Thyroid gland (tissue), 4 donors: Measurements from ENCODE around the gene RNF149.

Experiments
- POLR2A ChIP-seq, 2 donors: fragments of 450-650 bp; IDR thresholded peaks; one replicate each; pipeline ENCODE4 v1.6.1; 2017; ENCODE audit warnings: antibody characterized with exemption in 2 of 2, mild to moderate bottlenecking in 2 of 2, moderate library complexity in 1 of 2
- TF ChIP-seq, protein P1 (sequence below), 6 experiments: fragments of 200-600 bp in 3 of 6; fragments of 450-650 bp in 3 of 6; sonication (generic) in 3 of 6; IDR thresholded peaks; one replicate each; pipeline ENCODE4 v1.5.1; 2016 to 2019; ENCODE audit warnings: antibody characterized with exemption in 6 of 6, mild to moderate bottlenecking in 2 of 6, inconsistent platforms in 1 of 6, moderate library complexity in 1 of 6

DNA sequence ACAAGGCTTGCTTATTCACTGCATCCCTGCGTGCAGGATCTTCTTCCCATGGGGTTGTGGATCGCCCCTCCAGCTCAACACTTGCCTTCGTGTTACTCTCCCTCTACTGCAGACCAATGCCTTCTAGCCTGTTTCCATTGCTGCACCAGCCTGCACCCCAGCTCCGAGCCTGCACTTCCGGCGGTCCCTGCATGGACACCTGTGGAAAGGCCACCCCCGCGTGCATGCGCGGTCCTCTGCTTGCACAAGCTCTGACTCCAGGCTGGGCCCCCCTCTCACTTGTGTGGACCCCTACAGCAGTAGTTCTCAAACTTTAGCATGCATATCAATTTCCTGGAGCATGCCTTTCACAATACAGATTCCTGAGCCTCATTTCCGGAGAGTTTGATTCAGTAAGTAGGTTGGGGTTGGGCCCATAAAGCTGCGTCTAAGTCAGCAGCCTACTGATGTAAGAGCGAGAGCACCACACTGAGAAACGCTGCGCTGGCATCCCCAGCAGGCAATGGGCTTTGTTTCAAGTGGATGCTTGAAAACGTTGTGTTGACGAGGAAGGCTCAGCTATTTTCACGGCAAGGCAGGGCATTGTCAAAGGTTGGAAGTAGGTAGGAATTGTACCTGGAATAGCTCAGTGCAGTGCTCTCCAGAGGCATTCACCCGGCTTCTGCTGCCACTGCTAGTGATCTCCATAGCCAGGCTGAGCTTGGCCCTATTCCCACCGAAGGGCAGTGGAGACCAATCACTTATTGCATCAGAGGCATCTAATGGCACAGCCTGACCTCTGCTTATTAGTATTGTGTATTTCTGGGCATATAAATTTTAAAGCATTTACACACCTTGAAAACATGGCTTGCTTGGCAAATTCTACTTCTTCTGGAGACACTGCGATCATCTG, 46.2 kb upstream of the RNF149 start:
- TF ChIP-seq POLR2A (IDR thresholded peaks at IDR 0.05), result no peak
- TF ChIP-seq, protein P1, sequence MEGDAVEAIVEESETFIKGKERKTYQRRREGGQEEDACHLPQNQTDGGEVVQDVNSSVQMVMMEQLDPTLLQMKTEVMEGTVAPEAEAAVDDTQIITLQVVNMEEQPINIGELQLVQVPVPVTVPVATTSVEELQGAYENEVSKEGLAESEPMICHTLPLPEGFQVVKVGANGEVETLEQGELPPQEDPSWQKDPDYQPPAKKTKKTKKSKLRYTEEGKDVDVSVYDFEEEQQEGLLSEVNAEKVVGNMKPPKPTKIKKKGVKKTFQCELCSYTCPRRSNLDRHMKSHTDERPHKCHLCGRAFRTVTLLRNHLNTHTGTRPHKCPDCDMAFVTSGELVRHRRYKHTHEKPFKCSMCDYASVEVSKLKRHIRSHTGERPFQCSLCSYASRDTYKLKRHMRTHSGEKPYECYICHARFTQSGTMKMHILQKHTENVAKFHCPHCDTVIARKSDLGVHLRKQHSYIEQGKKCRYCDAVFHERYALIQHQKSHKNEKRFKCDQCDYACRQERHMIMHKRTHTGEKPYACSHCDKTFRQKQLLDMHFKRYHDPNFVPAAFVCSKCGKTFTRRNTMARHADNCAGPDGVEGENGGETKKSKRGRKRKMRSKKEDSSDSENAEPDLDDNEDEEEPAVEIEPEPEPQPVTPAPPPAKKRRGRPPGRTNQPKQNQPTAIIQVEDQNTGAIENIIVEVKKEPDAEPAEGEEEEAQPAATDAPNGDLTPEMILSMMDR (IDR thresholded peaks at IDR 0.05), result no peak
